DOHH2 (cell line): ENCODE results near the gene HBE1.

ENCODE experiments used
- EZH2phosphoT487 ChIP-seq: fragments of 200-600 bp; sonication (generic); IDR thresholded peaks from 2 replicates; pipeline ENCODE4 v1.6.1; 2017; ENCODE audit warnings: borderline replicate concordance, mild to moderate bottlenecking, antibody characterized with exemption, low read length, moderate library complexity, mixed read lengths
- TF ChIP-seq, protein P1 (sequence below): fragments of 200-600 bp; sonication (generic); IDR thresholded peaks from one replicate; pipeline ENCODE4 v1.5.1; 2014; ENCODE audit warnings: antibody characterized with exemption, mild to moderate bottlenecking, low read depth, low read length; ENCODE audit not compliant: poor library complexity, severe bottlenecking

DNA sequence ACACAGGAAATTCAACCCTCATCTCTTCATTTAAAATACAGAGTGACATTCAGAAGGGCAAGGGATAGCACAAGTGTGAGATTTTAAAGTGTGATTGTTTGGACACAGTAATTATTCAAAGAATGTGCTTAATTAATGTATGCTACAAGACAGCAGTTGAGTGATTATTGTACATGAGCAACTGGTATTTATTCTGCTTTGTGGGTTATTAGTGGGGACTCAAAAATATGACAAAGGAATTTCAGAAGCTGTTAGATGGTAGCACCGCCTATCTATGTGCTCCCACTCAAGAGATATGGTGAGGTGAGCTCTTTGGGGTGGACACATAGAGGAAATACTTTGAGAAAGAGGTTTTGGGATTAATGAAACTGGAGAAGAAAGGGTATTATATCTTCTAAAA lies 29.7 kb downstream of the HBE1 start:
- TF ChIP-seq, protein P1, sequence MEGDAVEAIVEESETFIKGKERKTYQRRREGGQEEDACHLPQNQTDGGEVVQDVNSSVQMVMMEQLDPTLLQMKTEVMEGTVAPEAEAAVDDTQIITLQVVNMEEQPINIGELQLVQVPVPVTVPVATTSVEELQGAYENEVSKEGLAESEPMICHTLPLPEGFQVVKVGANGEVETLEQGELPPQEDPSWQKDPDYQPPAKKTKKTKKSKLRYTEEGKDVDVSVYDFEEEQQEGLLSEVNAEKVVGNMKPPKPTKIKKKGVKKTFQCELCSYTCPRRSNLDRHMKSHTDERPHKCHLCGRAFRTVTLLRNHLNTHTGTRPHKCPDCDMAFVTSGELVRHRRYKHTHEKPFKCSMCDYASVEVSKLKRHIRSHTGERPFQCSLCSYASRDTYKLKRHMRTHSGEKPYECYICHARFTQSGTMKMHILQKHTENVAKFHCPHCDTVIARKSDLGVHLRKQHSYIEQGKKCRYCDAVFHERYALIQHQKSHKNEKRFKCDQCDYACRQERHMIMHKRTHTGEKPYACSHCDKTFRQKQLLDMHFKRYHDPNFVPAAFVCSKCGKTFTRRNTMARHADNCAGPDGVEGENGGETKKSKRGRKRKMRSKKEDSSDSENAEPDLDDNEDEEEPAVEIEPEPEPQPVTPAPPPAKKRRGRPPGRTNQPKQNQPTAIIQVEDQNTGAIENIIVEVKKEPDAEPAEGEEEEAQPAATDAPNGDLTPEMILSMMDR: no peak
- TF ChIP-seq EZH2phosphoT487: no peak
